GOT3 (cell line): Measurements from ENCODE around the gene CLN6.
"Not testable (repeated sequence)": the region's sequence is repeated elsewhere in the genome, so short reads cannot be mapped to it uniquely, and the experiment has no call there.

ENCODE experiments used
- DNase-seq: peaks from one replicate; lab custom pipeline; 2025; ENCODE audit warnings: mixed read lengths; lab: John Stamatoyannopoulos, UW

The CLN6 gene

DNA sequence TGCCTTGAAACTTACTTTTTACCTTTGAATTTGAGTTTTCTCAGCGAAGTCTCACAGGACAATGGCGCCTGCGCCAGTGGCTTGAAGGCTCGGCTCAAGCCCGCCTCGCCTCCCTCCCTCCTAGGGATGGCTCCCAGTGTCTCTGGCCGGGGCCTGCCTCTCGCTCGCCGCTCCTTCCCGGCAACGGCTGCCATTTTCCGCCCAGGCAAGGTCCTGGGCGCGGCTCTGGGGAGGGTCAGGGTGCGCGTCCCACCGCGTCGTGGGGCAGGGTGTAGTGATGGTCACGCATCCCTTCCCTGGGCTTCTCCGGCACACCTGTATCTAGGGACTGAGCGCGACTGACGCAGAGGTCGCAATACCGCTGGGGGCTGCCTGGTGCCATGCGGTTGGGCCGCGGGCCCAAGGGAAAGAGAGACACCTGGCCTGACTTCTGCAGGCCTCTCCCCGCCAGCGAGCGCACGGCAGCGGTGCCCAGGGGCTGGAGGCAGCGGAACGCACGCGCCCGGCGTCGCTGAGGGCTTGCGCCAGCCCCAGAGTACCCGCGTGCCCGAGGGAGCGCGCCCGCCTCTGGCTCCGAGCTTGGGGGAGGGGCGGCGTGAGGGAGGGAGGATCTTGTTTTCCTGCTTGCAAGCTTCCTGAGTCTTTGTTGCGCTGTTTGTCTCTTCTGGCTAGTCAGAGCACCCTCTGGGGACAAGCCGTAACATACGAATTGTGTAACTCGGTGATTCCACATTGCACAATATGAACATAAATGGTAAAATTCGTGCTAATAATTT, 27.3 kb upstream of the CLN6 start:
- DNase-seq, result peak; percentile 58

DNA sequence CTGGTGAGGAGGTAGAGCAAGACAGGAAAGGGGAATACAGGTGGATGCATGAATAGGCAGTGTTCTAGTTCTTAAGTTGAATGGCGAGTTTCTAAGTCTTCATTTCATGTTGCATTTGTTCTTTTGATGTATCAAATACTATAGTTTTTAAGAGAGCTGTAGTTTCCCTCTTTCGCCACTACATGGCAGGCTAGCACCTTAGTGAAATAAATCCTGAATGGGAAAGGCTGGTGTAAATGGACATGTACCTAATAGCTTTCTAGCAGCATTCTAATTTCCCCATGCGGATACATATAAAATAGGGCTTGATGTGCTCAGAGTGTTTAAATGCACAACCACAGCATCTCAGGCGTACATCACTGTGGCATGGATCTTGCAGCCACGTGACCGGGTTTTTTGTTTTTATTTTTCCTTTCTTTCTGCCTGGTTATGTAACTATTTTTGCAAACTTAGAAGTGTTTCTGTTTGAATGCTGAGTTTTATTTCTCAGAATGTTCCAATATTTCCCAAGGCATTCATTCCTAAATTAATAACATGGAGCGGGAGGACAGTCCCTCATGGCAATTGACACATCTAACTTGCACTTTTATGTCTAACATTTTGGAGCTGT, 23.5 kb upstream of the CLN6 start:
- no peak for DNase-seq

GRCh38 chr15:68249058-68249713, 19.7 kb upstream of the CLN6 start:
- no peak for DNase-seq

DNA sequence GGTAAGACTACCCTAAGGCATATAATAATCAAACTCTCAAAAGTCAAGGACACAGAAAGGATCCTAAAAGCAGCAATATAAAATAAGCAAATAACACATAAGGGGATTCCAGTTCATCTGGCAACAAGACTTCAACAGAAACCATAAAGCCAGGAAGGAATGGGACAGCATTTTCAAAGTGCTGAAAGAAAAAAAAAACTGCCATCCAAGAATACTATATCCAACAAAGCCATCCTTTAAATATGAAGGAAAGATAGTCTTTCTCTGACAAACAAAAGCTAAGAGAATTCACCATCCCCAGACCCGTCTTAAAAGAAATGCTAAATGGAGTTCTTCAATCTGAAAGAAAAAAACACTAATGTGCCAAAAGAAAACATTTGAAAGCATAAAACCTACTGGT, 14.7 kb upstream of the CLN6 start:
- DNase-seq, result no peak

- no peak for DNase-seq
Observed at GRCh38 chr15:68241088-68241935, 11.8 kb upstream of the CLN6 start.

GRCh38 chr15:68239025-68239424, 9.5 kb upstream of the CLN6 start:
- DNase-seq, result no peak

DNA sequence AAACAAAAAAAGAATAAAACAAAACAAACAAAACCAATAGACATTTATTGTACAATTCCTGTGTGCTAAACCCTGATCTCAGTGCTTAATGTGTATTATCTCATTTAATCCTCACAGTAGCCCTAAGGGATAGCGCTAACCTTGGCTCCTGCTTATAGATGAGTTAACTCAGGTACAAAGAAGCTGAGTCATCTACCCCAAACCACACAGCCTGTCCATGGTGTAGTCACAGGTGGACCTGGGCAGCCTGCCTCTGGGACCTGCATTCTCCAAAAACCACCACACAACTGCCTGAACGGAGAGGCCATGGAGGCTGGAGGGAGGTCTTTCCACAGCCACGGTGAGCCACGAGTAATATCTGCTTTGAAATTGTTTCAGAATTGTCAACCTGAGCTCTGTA, 5.5 kb upstream of the CLN6 start:
- no peak for DNase-seq

GRCh38 chr15:68234520-68234919, 5.0 kb upstream of the CLN6 start:
- DNase-seq, result not testable (repeated sequence)

DNA sequence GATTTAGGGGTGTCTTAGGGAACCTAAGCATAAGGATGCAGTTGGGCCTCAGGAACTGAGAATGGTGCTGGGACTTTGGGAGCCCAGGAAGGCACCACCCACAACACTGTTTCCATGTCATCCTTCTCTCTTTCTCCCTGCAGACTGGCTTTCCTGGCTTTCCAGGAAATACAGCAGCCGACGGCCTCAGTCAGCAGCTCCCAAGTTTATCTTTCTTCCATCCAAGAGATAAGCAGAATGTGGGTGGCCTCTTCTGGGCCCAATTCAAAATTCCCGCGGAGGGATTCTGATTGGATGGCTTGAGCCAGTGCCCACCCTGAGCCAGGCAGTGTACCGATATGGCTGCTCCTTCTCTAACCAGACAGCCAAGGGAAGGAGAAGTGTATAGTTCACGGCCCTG, 4.5 kb upstream of the CLN6 start:
- DNase-seq, result no peak

- no peak for DNase-seq
Observed at GRCh38 chr15:68232937-68233336, 3.4 kb upstream of the CLN6 start.

- DNase-seq, result no peak
Observed at GRCh38 chr15:68232449-68232848, 2.9 kb upstream of the CLN6 start.

GRCh38 chr15:68231102-68231818, 1.7 kb upstream of the CLN6 start:
- no peak for DNase-seq

DNA sequence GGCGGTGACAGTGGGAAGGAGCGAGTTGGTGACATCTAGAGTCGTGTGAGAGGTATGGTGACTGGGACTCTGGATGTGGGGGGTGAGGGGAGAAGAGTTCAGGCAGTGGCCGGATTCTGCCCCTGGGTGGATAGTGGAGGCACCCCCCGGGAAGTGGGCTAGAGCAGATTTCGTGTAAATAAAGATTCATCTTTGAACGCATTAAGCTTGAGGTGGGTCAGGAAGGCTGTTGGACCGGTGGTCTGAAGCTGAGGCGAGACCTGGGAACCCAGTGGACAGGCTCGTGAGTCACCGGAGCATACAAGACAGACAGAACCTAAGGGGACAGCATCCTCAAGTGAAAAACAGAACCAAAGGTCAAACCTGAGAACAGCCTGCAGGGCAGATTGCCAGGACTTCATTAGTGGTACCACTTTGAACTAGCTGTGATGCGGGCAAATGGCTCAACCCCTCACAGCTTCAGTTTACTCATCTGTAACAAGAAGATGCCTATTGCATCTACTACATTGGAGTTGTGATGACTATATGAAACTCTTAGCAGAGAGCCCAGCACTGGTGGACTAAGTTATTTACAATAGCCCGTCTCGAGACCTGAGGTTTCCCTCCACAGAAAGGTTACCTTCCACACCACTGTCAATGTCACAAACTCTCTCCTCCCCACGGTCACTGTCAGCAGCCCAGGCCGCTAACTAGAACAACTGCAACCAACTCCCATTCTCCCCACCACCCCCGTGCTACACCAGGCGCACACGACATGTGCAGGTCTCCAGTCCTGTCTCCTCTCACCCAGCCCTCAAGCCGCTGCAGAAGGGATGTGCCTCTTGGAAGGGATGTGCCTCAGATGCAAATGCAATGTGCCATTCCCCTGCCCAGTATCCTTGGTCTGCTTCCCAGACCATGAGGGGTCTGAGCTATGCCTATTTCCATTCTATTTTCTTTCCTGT, 901 bp upstream of the CLN6 start:
- DNase-seq, result no peak

DNA sequence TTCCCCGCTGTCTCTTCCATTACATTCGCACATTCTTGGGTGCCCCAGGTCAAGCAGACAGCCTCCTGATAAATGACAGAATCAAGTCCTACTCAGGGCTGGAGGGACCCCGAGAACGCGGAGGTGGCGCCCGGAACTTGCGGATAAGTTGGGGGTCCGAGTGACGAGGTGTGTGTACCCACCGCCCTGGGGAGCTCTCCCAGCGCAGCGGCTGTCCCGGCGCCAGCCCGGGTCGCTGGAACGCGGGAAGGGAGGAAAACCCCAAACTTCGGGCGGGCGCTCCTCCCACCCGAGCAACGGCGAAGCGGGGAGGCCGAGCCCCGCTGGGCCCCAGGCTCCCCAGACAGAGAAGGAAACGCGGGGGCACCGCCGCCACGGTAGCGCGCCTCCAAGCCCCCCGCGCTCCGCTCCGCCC, 550 bp downstream of the CLN6 start:
- DNase-seq, result no peak

DNA sequence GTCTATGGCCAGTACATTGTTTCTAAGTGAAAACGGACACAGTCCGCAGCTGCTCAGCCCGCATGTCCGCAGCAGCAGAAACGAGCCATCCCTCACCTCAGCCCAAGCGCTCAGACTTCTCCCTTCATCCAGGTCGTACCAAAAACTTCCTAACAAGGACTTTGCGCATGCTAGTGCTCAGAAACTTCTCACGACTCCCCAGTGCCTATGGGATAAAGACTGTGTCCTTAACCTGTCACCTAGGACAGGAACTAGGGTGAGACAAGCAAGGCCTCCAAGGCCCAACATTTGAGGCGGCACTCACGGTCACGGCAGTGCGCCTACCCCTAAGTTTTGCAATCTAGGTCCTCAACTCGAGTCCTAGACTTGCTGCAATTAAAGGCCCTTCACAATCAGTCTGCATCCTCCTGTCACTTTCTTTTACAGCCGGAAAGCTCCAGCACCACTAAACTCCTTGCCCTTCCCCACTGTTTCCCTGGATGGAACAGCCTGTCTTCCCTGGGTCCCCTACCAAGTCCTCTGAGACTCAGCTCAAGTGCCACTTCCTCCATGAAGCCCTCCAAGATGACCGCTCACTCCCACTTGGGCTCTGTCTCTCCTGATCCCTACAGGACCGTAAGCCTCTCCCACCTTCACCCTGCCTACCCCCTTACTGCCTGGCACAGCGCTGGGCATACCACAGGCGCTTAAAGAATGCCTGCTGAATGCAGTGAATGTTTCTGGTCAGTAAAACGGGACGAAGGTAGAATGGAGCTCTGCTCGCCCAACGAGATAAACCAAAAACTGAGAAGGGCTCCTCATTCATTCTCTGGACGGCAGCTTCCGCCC, 1.2 kb downstream of the CLN6 start:
- no peak for DNase-seq

GRCh38 chr15:68227643-68228142, 1.8 kb downstream of the CLN6 start:
- no peak for DNase-seq

DNA sequence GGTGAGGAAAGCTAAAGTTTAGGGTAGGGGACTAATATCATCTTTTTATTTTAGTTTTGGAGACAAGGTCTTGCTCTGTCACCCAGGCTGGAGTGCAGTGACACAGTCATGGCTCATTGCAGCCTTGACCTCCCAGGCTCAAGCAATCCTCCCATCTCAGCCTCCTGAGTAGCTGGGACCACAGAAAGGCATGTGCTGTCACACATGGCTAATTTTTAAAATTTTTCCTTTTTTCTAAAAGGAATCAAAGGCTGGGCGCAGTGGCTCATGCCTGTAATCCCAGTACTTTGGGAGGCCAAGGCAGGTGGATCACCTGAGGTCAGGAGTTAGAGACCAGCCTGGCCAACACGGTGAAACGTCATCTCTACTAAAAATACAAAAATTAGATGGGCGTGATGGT, 4.1 kb downstream of the CLN6 start:
- DNase-seq, result not testable (repeated sequence)

- no peak for DNase-seq
Observed at GRCh38 chr15:68224546-68225250, 4.8 kb downstream of the CLN6 start.

- no peak for DNase-seq
Observed at GRCh38 chr15:68224108-68224507, 5.4 kb downstream of the CLN6 start.
